HL-60 (cell line): Measurements from ENCODE around the gene EYA2.

Source experiments
- POLR2AphosphoS5 ChIP-seq: IDR thresholded peaks from 2 replicates; pipeline ENCODE4 v1.6.1; 2012; ENCODE audit warnings: low read depth
- REST ChIP-seq: IDR thresholded peaks from 2 replicates; pipeline ENCODE4 v1.6.1; 2012; ENCODE audit warnings: low read depth; ENCODE audit not compliant: insufficient replicate concordance
- SPI1 ChIP-seq: IDR thresholded peaks from 2 replicates; pipeline ENCODE4 v1.6.1; 2012; ENCODE audit warnings: low read depth, mild to moderate bottlenecking, borderline replicate concordance
- TF ChIP-seq, protein P1 (sequence below): IDR thresholded peaks from one replicate; pipeline ENCODE4 v1.5.1; 2011; ENCODE audit warnings: low read length, control low read depth, inconsistent platforms; ENCODE audit not compliant: insufficient read depth

DNA sequence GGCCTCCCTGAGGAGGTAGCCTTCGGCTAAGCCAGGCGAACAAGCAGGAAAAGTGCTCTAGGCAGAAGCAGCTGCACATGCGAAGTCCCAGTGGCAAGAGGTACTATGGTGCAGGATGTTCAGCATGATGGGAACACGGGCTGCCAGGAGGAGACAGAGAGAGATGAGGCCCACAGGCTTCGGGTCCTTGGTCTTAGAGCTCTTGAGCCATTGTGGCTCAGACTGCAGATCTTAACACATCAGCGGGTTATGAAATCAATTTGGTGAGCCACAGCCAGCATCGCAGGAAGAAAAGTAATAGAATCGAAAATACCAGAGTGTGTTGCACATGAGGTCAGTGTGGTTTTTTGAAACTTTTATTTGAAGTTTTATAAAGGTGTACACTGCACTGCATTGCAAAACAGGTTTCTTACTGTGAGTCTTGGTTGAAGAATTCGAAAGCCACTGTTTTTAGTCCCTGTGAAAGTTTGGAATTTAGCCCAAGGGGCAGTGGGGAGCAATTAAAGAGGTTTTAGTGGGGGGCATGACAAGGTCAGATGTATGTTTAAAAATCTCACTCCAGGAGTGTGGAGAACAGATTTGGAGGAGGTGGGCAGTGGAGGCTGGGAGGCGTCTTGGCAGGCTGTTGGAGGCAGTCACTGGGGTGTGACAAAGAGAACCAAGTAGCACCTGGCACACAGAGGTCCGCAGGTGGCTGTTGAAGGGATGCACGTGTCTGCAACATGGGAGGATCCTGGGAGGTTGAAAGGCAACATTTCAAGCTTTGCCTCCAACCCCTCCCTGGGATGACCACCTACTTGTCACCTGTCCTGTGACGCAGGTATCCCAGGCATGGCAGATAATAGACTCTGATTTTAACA is 69.3 kb downstream of the EYA2 start:
- TF ChIP-seq, protein P1, sequence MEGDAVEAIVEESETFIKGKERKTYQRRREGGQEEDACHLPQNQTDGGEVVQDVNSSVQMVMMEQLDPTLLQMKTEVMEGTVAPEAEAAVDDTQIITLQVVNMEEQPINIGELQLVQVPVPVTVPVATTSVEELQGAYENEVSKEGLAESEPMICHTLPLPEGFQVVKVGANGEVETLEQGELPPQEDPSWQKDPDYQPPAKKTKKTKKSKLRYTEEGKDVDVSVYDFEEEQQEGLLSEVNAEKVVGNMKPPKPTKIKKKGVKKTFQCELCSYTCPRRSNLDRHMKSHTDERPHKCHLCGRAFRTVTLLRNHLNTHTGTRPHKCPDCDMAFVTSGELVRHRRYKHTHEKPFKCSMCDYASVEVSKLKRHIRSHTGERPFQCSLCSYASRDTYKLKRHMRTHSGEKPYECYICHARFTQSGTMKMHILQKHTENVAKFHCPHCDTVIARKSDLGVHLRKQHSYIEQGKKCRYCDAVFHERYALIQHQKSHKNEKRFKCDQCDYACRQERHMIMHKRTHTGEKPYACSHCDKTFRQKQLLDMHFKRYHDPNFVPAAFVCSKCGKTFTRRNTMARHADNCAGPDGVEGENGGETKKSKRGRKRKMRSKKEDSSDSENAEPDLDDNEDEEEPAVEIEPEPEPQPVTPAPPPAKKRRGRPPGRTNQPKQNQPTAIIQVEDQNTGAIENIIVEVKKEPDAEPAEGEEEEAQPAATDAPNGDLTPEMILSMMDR = no peak
- no peak for TF ChIP-seq POLR2AphosphoS5
- TF ChIP-seq REST = no peak
- TF ChIP-seq SPI1 = no peak
